Suprapubic skin (tissue), 4 donors: ENCODE data around the gene SEZ6L. TPM values are rescaled to one million over a fixed set of nuclear protein-coding genes. Genes with fewer than 3 reads are reported as not detected.

Experiments
- DNase-seq, 2 donors: peaks; one replicate each; pipeline ENCODE4 v3.0.0-alpha.2; 2019; ENCODE audit warnings: low spot score in 2 of 2
- H3K27ac ChIP-seq: fragments of 200-600 bp; sonication (generic); one replicate; pipeline ENCODE4 v1.5.1; 2019
- H3K27me3 ChIP-seq: fragments of 200-600 bp; sonication (generic); one replicate; pipeline ENCODE4 v1.5.1; 2019
- H3K36me3 ChIP-seq: fragments of 200-600 bp; sonication (generic); one replicate; pipeline ENCODE4 v1.5.1; 2019
- H3K4me1 ChIP-seq: fragments of 200-600 bp; sonication (generic); one replicate; pipeline ENCODE4 v1.5.1; 2019
- H3K4me3 ChIP-seq: fragments of 200-600 bp; sonication (generic); one replicate; pipeline ENCODE4 v1.5.1; 2019; ENCODE audit warnings: mild to moderate bottlenecking
- H3K9me3 ChIP-seq: fragments of 200-600 bp; sonication (generic); one replicate; pipeline ENCODE4 v1.5.1; 2019
- CTCF ChIP-seq, 2 donors: fragments of 200-600 bp in 1 of 2; fragments of 450-650 bp in 1 of 2; sonication (generic) in 1 of 2; IDR thresholded peaks; one replicate each; pipeline ENCODE4 v1.5.1; 2016 to 2019; ENCODE audit warnings: antibody characterized with exemption in 2 of 2, mild to moderate bottlenecking in 1 of 2, moderate library complexity in 1 of 2
- EP300 ChIP-seq: sonication (generic); formaldehyde crosslinking; IDR thresholded peaks from one replicate; pipeline ENCODE4 v1.6.1; 2017; ENCODE audit warnings: antibody characterized with exemption
- POLR2A ChIP-seq, 2 donors: fragments of 450-650 bp; IDR thresholded peaks; one replicate each; pipeline ENCODE4 v1.6.1; 2017; ENCODE audit warnings: antibody characterized with exemption in 2 of 2, mild to moderate bottlenecking in 2 of 2, moderate library complexity in 2 of 2
- POLR2AphosphoS5 ChIP-seq, 3 donors: sonication (generic); formaldehyde crosslinking; IDR thresholded peaks; one replicate each; pipeline ENCODE4 v1.6.1; 2017; ENCODE audit warnings: antibody characterized with exemption in 3 of 3
- whole genome bisulfite sequencing: methylation state at CpG from one replicate; pipeline ENCODE4 v1.1.5; 2018; 5-methylcytosine and 5-hydroxymethylcytosine counted together
- total RNA-seq, 4 donors: library from RNA; depleted of rRNA; stranded (reverse); fragments of >200 nt; gene quantifications; one replicate each; pipeline ENCODE4 v1.1.0, GENCODE V29; 2016

Gene SEZ6L
- total RNA-seq, 4 donors from 2014 or later = 0.24 to 2.2 (median 0.89) TPM

DNA sequence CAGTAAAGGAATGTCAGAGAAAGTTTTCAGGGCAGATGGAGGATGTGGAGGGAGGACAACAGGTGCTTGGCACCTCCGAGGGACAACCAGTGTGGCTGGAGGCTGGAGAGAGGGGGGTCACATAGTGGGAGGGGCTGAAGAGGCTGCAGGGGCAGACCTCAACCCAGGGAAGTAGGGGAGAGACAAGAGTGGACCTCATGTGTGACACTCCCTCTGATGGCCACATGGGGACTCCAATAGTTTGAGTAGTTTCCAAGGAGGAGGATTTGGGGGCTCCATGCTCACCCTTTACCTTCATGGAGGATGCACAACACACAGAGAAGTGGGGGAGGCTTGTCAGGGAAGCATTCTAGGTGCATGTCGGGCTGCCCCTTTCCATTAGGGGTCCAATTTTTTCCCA lies 224.7 kb downstream of the SEZ6L start:
- no peak for TF ChIP-seq CTCF (IDR thresholded peaks at IDR 0.05)
- TF ChIP-seq EP300 = no peak
- no peak for TF ChIP-seq POLR2A (IDR thresholded peaks at IDR 0.05)
- no peak for TF ChIP-seq POLR2AphosphoS5 (IDR thresholded peaks at IDR 0.05)
- 38% methylated on average over 2 of the region's 2 CpGs for WGBS
- DNase-seq = no peak
- H3K4me3 ChIP-seq = no peak overlapping the region
- H3K27me3 ChIP-seq = peaks cover 8% of the 10 kb centered on the region
- no peaks in the 10 kb centered on the region for H3K9me3 ChIP-seq
- no peak overlapping the region for H3K27ac ChIP-seq
- no peaks in the 10 kb centered on the region for H3K36me3 ChIP-seq
- H3K4me1 ChIP-seq = no peaks in the 10 kb centered on the region

DNA sequence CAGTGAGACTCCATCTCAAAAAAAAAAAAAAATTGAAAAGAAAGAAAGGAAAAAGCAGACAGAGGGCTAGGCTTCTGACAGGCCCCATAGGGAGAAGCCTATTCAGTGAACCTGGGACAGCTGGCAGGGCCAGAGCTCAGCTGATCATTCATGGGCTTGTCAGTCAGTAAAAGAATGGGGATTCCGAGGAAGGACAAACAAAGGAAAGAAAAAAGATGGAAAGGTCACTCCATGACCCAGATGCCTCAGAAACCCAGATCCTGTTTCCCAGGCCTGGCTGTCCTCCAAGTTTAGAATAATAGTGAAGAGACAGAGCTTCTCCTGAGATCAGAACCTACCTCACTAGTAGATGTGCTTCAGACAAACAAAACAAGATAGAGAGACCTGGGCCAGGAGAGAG lies 225.5 kb downstream of the SEZ6L start:
- no peak for DNase-seq
- peaks cover 8% of the 10 kb centered on the region for H3K27me3 ChIP-seq
- H3K9me3 ChIP-seq = no peaks in the 10 kb centered on the region
- WGBS = 39% methylated on average over 1 of the region's 1 CpG
- H3K4me3 ChIP-seq = no peak overlapping the region
- TF ChIP-seq POLR2A (IDR thresholded peaks at IDR 0.05) (no peak), POLR2AphosphoS5 (IDR thresholded peaks at IDR 0.05) (no peak), EP300 (no peak), CTCF (IDR thresholded peaks at IDR 0.05) (no peak)
- no peak overlapping the region for H3K27ac ChIP-seq
- no peaks in the 10 kb centered on the region for H3K4me1 ChIP-seq
- no peaks in the 10 kb centered on the region for H3K36me3 ChIP-seq

DNA sequence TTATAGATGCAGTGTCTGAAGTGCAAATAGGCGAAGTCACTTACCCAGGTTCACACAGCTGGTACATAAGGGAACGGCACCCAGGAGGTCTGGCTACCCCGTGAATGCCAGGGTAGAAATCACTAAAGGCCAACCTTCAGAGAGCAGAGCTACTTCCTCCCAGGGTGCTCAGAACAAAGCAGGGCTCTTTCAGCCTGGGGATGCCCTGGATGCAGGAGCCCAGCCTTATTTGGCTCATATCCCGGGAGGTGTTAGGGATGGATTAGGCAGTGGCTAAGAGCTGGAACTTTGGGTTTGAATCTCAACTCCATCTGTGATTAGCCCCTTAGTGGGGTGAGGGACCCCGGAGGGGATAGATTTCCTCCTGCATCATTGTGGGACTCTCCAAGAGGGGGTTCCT lies 226.7 kb downstream of the SEZ6L start:
- 47% methylated on average over 5 of the region's 5 CpGs for WGBS
- Histone ChIP-seq H3K9me3 (no peaks in the 10 kb centered on the region), H3K27me3 (peaks cover 8% of the 10 kb centered on the region), H3K4me1 (no peaks in the 10 kb centered on the region), H3K4me3 (no peak overlapping the region), H3K27ac (no peak overlapping the region), H3K36me3 (no peaks in the 10 kb centered on the region)
- TF ChIP-seq EP300 (no peak), CTCF (IDR thresholded peaks at IDR 0.05) (no peak), POLR2A (IDR thresholded peaks at IDR 0.05) (no peak), POLR2AphosphoS5 (IDR thresholded peaks at IDR 0.05) (no peak)
- no peak for DNase-seq

DNA sequence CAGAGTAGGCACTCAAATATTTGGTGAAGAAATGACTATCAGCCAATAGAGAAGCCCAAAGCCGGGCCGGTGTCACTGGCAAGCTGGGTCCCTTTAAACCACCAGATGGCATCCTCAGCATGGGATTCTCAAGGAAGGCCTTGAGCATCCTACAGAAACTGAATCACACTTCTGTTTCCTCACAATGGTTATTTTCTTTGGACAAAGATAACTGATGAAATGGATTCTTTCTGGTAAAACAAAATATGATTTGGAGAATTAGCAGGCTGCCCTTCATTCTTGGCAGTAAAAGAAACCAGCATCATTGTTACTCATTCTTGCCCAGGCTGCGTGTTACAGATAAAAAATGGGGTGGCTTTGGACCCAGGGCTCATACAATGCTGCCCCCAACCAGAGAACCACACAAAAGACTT lies 229.5 kb downstream of the SEZ6L start:
- no peaks in the 10 kb centered on the region for H3K9me3 ChIP-seq

DNA sequence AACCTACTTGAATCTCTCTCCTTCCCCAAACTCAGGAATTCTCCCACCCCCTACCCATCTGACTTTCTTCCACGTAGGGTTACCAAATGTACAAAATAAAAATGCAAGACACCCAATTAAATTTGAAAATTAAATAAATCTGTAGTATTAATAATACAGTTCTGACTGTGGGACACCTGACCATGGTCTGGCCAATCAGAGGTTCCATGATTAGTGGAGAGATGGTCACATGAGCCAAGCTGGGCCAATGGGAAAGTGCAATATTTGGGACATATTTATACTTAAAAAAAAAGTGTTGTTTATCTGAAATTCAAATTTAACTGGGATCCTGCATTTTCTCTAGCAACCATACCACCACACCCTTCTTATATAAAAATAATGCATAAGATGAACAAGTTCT lies 230.0 kb downstream of the SEZ6L start:
- H3K36me3 ChIP-seq = no peaks in the 10 kb centered on the region
- TF ChIP-seq EP300 = no peak
- TF ChIP-seq POLR2AphosphoS5 (IDR thresholded peaks at IDR 0.05) = no peak
- TF ChIP-seq POLR2A (IDR thresholded peaks at IDR 0.05) = no peak
- no peak for TF ChIP-seq CTCF (IDR thresholded peaks at IDR 0.05)
- H3K27me3 ChIP-seq = peaks cover 10% of the 10 kb centered on the region
- H3K4me1 ChIP-seq = no peaks in the 10 kb centered on the region
- no peak overlapping the region for H3K4me3 ChIP-seq
- no peaks in the 10 kb centered on the region for H3K9me3 ChIP-seq
- DNase-seq = no peak
- no peak overlapping the region for H3K27ac ChIP-seq
- WGBS = 61% methylated on average over 1 of the region's 1 CpG

More for the DNA sequence above, 229.5 kb downstream of the SEZ6L start:
- Histone ChIP-seq H3K36me3 (no peaks in the 10 kb centered on the region), H3K4me1 (no peaks in the 10 kb centered on the region), H3K27me3 (peaks cover 8% of the 10 kb centered on the region), H3K4me3 (no peak overlapping the region), H3K27ac (no peak overlapping the region)
- peak in 1 of 2 donors; percentile 66 for DNase-seq
- 27% methylated on average over 3 of the region's 3 CpGs for WGBS
- no peak for TF ChIP-seq EP300
- no peak for TF ChIP-seq POLR2A (IDR thresholded peaks at IDR 0.05)
- TF ChIP-seq POLR2AphosphoS5 (IDR thresholded peaks at IDR 0.05) = no peak
- TF ChIP-seq CTCF (IDR thresholded peaks at IDR 0.05) = peak; percentile 30 to 71
